A204.1 (cell line): ENCODE results near the gene ORM2.

Experiments
- FAIRE-seq: peaks from 2 replicates; lab custom pipeline; 2012; peaks lifted over from hg19 to GRCh38; lab: Jason Lieb, UNC

Gene ORM2

GRCh38 chr9:114371973-114372917 lies 42.6 kb downstream of the ORM2 start:
- no peak for FAIRE-seq

DNA sequence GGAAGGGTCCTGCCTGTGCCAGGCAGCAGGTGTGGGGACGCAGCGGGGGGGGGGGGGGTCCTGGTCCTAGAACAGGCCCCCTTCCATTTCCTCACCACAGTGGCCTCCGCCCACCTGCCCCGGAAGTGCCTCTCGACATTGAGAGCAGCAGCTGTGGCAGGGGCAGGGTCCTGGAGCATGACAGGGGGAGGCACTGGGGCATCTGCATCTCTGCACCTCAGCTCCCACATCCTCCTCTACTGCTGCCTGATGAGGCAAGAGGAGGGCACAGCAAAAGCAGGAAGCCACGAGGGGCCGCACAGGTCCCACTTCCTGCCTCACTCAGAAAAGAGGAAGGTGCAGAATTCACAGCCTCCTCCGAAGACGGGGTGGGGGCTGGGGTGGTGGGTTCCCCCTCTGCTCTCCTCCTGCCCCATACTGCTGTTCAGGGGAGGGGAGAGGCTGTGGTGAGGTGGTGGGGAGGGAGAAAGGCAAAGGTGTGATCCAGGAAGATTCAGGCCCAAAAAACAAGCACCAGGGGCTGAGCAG lies 43.3 kb downstream of the ORM2 start:
- FAIRE-seq = no peak

- FAIRE-seq = no peak
These were observed 44.5 kb downstream of the ORM2 start for GRCh38 chr9:114373960-114374730.

- no peak for FAIRE-seq
These were observed 45.3 kb downstream of the ORM2 start for GRCh38 chr9:114374936-114375335.

DNA sequence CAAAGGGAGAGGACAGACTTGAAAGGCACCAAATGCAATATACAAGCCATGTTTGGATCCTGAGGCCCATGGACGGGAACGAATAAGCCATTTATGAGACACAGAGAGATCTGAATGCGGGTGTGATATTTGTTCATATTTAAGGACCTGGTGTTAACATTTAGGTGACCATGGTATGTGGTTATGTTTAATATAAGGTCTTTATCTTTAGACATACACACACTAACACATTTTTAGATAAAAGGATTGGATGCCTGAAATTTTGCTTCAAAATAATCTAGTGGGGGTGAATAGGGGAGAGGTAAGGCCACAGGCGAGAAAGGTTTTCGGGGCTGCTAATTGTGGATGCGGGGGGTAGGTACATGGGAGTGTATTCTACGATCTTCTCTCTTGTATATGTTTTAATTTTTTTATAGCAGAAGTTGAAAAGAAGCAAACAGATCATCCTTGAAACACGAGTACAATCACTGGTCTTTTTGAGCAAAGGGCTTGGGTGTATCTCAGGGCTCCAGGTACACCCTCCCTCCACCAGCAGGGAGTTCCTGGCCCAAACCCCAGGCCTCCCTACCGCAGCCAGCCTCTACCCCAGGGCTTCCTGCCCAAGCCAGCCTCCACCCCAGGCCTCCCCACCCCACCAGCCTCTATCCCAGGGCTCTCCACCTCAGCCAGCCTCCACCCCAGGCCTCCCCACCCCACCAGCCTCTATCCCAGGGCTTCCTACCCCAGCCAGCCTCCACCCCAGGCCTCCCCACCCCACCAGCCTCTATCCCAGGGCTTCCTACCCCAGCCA lies 45.9 kb downstream of the ORM2 start:
- FAIRE-seq = no peak

GRCh38 chr9:114376586-114377445 lies 47.1 kb downstream of the ORM2 start:
- FAIRE-seq = no peak

GRCh38 chr9:114378016-114378415 lies 48.3 kb downstream of the ORM2 start:
- no peak for FAIRE-seq

- no peak for FAIRE-seq
These were observed 49.2 kb downstream of the ORM2 start for GRCh38 chr9:114378883-114379282.
